ENCODE measurements around the gene TMEM147.

The TMEM147 gene

DNA sequence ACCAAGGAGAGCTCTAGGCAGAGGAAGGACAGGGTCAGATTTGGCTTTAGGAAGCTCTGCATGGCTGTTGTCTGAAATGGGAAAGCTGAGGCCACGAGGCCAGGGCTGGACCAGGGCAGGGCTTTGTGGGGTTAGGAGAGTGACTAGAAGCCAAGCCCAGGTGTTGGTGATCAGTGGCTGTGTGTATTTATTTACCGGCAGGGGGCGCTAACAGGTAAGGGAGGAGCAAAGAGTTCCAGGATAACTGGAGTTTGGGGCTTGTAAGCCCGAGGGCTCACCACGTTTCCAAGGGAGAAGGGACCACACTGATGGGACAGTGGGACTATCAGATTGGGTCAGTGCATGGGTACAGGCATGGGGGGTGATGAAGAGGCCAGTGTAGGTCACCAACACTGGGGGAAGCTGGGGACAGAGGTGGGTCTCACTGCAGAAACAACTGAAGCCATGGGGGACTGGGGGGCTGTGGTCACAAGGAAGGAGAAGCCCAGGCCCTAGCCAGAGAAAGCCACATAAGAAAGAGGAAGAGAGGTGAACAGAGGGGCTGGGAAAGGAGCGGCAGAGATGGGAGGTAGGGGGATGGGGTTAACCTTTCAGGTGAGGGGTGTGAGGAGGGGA is 3.9 kb downstream of the TMEM147 start:
- DNase-seq = peak; percentile 83

DNA sequence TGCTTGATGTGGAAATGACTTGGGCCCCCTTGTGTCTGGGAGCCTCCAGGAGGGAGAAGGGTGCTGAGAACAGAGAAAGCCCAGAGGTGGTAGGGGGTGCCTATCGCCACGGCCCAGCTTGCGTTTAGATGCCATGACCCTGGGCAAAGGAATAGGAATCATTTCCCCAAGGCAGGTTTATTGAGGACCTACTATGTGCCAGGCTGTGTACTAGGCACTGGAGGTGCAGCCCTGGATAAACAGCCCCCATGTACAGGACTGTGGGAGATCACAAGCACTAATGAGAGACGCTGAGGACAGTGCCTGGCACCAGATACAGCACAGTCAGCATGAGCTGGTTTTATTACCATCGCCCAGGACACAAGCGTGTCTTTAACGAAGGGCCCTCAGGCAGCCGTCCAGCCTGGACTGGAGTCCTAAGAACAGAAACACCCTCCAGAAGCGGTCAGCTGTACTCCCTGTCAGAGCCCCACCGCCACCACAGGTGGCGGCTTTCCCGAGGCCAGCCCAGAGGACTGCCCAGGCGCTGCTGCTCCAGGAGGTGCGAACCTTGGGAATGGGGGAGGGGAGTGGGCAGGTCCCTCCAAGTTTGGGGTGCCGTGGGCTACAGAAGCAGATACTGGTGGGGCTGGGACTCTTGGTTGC is 4.6 kb downstream of the TMEM147 start:
- no peak for DNase-seq

DNA sequence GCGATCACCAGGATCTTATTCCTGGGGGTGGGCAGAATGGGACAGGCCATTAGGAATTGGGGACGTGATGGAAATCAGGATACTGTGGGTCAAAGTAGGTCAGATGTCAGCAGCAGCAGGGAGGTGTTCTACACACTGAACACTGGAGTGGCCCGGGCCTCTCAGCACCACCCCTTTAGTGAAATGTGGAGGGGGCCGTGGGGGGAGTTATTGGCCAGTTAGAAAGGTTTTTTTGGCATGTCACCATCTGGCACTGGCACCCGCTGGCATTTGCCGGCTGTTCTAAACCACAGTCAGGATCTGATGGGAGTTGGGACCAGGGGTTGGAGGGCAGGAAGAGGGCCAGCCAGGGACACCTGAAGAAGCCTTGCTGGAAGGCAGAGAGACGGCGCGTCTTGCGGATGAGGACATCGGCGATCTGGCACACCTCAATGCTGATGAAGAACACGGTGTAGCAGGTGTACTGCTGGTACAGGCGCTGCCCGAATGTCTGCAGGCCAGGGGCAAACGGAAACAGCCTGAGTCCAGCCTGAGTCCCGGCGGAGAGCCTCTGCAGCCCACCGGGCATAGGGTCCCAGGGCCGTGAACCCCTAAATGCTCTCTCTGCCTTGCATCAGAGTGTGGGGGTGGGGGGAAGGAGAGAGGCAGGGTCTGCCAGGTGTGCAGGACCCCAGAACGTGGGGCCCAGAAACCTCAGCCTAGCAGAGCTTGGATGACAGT is 5.8 kb downstream of the TMEM147 start:
- no peak for DNase-seq

DNA sequence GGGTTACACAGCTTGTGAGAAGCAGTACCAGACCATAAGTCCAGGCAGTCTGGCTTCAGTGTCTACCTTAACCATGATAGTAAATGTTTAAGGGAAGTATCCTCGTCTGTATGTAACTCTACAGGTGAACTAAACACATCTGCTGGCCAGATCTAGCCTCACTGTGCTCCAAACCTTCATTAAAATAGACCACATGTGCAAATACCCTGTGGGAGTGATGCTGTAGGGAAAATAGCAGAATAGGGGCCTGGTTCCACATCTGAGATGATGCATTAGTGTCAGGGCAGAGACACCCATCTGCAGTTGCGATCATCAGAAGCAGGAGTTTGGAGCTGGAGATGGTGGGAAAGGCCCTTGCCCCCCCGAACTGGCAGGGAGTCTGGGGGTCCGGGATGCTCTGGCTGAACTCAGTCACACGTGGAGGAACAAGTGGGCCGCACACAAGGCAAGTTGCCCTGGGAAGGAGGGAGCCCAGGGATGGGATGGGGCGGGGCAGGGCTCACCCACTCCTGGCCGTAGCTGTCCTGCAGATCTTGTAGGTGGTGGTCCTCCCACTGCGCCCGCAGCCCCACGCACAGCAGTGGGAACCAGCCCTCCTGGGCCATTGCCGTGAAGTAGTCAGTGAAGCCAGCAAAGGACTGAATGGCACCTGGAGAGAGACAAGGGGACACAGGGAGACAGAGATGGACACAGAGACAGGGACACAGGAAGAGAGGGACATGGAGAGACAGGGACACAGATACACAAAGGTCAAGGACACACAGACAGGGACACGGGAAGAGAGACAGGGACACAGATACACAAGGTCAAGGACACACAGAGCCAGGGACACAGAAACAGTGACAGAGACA is 7.3 kb downstream of the TMEM147 start:
- no peak for DNase-seq

DNA sequence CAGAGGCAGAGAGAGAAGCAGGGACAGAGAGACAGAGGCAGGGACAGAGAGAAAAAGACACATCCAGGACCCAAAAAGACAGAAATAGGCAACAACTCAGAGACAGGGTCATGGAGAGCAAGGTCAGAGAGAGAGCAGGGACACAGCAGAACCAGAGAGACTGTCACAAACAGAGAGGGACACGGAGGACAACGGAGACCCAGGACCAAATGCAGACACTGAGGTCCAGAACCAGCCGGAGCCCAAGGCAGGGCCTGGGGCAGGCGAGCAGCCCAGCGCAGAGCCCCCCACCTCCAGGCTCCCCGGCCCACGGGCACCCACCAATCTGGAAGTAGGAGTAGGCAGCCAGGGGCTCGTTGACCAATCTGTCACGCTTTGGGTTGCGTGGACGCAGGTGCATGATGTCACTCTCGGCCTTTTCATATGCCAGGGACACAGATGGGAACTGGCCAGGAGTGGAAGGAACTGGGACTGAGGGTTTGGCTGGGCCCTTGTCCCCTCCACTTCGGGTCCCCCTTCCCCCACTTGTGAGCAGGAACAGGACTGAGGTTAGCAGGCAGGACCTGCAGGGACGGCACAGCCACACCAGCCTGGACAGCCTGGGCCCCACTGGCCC is 8.1 kb downstream of the TMEM147 start:
- DNase-seq = no peak

DNA sequence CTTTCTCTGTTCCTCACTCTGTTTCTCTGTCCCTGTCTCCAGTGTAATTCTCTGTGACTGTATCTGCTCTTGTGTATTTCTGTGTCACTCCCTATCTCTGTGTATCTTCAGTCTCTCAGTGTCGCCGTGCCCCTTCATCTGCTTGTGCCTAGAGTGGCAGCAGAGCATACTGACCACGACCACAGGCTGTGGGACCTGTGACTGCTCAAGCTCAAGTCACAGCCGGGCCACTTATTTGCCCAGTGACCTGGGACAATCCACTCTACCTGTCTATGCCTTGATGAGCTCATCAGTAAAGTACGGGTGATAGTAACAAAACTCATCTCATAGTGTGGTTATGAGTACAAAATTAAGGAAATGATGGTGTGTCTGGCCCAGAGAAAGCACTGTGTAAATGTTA is 8.7 kb downstream of the TMEM147 start:
- DNase-seq = no peak

DNA sequence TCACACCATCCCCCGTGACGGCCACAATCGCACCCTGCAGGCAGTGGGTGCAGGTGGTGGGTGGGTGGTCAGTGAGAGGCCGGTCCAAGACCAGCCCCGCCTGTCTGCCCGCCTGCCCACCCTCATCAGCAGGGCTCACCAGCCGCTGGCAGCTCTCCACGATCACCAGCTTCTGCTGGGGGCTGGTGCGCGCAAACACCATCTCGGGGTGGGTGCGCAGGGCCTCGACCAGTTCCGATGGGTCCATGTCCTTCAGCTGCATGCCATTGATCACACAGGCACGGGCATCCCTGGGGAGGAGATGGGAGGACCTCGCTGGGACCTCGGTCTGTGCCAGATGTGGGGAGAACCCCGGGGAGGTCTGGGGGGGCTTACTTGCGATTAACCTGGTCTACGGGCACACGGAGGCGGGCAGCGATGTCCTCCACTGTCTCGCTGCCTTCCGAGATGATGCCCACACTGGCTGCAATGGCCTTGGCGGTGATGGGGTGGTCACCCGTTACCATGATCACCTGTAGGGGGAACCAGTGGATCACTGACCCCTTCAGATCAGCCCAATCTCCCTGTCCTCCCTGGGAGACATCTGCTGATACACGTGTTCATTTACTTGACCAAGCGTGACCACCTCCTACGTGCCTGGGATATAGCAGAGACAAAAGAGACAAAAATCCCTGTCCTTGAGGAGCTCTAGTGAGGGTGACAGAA is 10.0 kb downstream of the TMEM147 start:
- no peak for DNase-seq

DNA sequence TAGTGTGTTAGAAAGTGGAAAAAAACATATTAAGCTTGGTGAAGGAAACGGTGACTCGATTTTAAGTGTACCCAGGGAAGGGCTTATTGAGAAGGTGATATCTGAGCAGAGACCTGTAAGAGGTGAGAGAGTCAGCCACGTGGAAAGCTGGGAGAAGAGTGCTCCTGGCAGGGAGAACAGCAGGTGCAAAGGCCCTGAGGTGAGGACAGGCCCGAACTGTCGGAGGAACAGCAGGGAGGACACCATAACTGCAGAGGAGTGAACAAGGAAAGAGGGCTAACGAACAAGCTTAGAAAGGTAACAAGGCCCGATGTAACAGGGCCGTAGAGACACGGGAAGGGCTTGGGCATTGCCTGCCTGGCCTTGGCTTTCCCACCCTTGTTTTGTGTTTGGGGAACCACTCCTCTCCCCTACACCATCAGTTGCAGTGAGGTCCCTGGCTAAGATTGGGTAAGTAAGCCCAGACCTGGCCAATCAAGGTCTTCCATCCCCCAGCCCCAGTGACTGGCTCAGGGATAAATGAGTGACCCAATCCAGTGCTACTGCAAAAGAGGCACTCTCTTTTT is 10.7 kb downstream of the TMEM147 start:
- DNase-seq = no peak

DNA sequence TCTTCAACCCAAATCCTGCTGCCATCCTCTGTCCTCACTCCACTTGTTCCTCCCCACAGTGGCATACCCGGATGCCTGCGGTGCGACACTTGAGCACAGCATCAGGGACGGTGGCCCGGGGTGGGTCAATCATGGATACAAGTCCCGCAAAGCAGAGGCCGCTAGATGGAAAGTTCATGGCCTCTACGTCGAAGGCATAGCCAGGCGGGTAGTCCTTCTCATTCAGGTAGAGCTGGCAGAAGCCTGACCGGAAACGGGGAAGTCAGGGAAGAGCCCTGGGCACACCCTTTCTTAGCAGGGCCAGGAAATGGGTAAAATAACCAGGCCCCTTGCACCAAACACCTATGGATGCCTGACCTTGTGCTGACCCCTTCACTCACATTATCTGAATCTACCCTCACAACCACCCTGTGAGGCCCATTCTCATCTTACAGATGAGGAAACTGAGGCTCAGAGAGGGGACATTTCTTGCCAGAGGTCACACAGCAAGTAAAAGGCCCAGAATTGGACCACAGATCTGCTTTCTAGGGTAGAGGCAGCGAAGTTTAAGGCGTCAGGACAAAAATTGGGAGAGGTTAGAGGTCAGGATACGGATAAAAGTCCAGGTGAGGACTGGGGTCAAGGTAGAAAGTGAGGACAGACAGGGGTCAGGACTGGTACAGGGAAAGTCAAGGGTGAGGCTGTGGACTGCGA is 11.6 kb downstream of the TMEM147 start:
- no peak for DNase-seq

DNA sequence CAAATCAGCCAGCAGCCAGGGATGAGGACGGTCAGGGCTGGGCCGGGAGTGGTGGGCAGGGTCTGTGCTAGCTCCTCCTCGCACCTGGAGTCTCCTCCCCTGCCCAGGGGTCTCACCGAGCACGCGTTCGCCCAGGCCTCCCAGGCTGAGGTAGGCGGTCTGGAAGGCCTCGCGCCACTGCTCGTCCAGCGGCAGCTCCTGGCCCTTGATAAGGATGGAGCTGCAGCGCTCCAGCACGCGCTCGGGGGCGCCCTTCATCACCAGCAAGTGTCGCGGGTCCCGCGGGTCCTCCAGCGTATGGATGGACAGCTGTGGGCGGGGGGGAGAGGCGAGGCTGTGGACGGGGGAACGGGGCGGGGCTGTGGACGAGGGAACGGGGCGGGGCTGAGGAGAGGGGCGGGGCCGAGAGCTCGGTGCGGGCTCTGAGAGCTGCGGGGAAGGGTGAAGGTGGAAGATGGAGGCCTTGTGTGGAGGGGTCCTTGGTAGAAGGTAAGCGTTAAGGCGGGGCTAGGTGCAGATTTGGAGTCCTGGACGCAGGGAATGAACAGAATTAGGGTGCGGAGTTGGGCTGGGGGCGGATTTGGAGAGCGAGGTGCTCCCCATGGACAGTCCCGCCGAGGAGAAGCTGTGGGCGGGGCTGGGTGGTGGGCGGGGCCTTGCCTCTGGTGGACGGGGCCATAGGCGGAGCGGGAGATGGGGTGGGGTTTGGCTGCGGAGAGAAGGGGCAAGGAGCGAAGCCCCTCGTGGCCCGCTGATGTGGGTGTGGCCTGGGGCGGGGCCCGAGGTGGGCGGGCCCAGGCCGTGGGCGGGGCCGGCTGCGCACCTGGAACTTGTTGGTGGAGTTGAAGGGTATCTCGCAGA is 12.3 kb downstream of the TMEM147 start:
- peak; percentile 83 for DNase-seq

DNA sequence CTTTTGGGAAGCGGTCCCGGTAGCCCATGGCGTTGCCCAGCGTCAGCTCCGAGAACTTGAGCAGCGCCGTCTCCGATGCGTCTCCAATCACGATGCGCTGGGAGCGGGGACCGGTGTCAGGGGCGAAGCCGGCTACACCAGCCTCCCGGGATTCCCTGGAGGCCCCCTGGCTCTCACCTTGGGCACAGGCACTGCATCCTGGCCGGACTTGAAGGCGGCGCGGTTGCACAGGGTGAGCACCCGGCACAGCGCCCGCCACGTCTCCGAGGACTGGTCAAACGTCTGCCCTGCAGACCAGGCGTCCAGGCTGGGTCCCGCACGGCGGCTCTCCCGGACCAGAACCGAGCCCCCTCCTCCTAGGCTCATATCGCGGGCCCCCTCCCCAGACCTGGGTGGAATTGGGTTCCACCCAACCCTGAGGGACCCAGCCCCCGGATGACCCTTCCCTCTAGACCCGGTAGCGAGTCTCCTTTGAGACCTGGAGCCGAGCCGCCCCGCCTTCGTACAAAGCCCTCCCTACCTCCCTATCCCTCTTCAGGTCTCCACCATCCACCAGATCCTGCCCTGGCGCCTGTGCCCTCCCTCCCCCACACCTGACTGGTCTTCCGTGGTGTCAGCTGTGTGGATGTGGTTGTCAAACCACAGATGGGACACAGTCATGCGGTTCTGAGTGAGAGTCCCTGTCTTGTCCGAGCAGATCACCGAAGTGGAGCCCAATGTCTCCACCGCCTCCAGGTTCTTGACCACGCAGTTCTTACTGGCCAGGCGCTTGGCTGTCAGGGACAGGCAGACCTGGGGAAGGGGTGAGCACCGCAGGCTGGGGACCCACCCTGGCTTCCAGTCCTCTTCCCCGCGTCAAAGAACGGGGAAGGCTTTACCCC is 13.2 kb downstream of the TMEM147 start:
- DNase-seq = no peak

DNA sequence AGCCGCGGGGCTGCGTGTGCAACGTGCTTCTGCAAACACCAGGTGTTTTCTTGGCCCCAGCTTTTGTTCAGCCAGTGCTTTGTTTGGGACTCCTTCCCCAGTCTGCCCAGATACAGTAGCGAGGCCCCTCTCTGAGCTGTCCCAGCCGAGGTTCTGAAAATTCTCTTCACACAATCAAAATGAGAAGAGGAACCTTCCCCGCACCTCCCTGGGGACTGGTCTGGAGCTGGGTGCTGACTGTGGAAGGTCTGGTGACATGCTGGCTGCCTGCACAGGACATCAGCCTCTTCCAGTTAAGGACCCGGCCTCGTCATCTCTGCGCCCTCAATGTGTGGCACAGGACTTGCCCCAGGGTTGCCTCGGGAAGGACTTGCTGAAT is 13.8 kb downstream of the TMEM147 start:
- DNase-seq = no peak

DNA sequence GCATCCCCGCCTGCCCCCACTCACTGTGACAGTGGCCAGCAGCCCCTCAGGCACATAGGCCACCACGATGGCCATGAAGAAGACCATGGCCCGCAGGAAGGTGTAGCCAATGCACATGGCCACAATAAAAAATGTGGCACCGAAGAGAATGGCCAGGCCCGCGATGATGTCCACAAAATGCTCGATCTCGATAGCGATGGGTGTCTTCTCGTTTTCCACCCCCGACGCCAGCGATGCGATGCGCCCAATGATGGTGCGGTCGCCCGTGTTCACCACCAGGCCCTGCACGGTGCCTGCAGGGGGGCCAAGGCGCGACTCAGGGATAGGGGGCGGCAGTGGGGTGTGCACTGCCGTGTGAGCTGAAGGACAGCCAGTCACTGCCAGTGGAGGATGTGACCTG is 14.4 kb downstream of the TMEM147 start:
- DNase-seq = no peak

DNA sequence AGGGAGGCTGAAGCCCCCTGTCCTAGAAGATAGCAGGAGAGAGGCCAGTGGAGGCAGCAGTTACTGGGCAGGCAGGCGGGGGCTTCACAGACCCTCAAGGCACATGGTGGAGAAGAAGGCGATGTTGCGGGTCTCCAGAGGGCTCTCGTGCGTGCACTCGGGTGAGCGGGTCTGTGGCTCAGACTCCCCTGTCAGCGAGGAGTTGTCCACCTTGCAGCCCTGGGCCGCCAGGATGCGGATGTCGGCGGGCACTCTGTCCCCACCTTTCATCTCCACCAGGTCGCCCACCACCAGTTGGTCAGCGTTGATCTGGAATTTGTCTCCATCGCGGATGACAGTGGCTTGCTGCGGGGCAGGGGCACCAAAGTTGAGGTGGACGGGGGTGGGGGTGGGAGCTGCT is 14.8 kb downstream of the TMEM147 start:
- DNase-seq = no peak

DNA sequence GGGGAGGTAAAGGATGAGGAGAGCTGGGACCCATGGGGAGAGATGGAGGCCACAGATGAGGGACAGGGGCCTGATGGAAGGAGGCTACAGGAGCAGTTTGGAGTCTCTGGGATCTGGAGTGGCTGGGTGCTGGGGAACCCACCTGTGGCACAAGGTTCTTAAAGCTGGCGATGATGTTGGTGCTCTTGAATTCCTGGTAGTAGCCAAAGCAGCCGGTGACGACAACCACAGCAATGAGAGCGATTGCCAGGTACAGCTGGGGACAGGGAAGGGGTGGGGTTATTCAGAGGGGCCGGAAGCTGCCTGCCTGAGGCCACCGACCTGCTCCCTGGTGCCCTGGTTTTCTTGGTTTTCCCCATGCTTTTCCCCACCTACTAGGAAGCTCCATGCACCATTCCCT is 15.3 kb downstream of the TMEM147 start:
- DNase-seq = no peak

DNA sequence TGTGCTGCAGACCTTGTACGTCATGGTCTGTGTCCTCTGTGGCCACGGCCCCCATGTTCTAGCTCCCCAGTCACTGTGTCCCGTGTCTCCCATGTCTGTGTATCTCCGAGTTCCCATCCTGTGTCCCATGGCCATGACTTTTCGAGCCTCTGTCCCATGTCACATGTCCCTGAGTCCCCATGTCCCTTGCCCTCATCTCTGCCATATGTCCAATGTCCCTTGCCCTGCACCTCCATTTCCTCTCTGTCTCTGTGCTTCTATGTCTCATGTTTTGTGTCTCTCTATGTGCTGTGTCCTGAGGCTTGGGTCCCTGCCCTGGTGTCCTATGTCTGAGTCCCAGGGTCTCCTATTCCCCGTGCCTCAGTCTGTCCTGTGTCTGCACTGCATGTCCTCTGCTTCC is 16.0 kb downstream of the TMEM147 start:
- DNase-seq = no peak

DNA sequence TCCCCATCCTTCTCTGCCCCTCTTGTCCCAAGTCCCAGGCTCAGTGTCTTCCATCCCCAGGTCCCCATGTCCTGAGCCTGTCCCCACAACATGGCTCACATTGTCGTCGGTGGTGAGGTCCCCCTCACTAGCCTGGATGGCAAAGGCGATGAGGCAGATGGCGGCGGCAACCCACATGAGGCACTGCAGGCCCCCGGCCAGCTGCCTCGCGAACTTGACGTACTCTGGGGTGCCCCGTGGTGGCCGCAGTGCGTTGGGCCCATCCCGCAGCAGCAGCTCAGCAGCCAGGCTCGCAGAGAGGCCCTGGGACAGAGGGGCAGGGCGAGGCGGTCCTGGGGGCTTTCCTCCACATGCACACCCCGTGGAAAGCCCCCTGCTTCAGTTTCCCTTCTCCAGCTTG is 16.9 kb downstream of the TMEM147 start:
- DNase-seq = no peak

DNA sequence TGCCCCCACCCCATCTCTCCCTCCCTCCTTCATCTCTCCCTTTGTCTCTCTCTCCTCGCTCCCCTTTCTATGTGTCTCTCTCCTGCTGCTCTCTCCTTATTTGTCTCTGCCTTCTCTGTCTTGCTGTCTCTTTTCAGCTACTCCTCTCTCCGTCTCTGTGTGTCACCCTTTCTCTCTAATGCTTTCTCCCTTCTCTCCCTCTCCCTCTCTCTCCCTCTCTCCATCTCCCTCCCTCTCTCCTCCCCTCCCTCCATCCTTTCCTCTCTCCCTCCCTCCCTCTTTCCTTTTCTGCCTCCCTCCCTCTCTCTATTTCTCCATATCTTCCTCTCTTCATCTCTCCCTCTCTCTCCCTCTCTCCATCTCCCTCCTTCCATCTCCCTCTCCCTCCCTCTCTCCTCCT is 17.4 kb downstream of the TMEM147 start:
- DNase-seq = no peak

DNA sequence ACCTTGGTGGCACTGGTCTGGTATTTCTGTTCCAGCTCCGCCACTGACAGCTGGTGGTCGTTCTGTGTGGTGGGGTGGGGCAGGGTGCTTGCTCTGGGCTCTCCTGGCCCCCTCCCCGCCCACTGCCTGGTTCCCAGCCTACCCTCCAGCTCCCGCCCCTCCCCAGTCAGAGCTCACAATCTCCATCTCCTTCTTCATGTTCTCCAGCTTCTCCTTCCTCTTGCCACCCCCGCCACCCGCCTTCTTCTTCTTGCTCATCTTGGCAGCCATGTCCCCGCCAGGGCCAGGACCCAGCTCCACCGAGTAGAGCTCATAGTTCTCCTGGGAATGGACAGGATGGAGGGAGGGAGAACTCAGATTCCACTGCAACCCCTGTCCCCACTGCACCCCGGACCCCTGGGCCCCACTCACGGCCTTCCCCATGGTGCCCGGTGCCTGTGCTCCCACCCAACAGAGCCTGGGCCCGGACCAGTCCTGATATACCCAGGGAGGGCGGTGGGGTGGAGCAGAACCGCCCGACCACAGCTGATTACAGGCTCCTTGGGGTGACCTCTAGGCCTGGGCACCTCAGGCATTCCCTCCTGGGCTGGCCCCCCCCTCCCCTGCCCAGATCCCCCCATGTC is 17.9 kb downstream of the TMEM147 start, which contains the start of gene ATP4A:
Gene ATP4A, minus strand, starts transcription at position 452 of the 623 bp plus-strand sequence. Its CDS starts 29 bp downstream, at position 423.
- no peak for DNase-seq
